ENCODE measurements around the gene PLCD3. TPM values are rescaled to one million over a fixed set of nuclear protein-coding genes. Genes with fewer than 3 reads are reported as not detected.

Gene PLCD3
- total and polyA plus RNA-seq, 2 of the 13 experiments (the other 11 are each of a cell fraction or from before 2014, with no cell fraction given), result 11.3 to 39.1 TPM

DNA sequence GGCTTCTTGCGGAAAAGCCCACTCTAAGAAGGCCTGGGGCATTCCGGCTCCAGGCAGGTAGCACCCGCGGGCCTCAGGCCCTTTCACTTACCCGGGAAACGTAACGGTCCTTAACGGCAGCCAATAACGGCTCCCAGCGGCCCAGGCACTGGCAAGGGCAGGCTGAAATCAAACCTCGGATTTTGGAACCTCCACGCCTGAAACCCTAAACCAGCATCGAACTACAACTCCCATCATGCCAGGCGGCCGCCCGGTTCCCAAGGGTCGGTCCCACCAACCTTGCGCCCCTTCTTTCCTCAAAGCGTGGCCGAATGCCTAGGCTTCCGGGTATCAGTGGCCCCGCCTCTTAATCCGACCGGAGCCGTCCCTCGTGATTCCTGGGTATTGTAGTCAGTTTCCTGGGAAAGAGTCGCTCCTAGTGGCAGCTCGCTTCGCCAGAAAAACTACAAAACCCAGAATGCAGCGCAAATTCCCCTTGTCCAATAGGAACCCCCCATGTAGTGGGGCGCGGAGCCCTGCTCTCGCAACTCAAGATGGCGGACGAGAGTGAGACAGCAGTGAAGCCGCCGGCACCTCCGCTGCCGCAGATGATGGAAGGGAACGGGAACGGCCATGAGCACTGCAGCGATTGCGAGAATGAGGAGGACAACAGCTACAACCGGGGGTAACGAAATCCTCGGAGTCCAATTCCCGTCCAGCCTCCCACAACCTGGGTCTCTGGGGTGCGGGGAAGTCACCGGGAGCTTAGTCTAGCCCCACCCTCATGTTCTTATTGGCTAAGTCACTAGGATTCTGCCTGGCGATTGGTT, 71.3 kb downstream of the PLCD3 start, which contains the start of gene NMT1 (continued):
- TF ChIP-seq, protein P1, sequence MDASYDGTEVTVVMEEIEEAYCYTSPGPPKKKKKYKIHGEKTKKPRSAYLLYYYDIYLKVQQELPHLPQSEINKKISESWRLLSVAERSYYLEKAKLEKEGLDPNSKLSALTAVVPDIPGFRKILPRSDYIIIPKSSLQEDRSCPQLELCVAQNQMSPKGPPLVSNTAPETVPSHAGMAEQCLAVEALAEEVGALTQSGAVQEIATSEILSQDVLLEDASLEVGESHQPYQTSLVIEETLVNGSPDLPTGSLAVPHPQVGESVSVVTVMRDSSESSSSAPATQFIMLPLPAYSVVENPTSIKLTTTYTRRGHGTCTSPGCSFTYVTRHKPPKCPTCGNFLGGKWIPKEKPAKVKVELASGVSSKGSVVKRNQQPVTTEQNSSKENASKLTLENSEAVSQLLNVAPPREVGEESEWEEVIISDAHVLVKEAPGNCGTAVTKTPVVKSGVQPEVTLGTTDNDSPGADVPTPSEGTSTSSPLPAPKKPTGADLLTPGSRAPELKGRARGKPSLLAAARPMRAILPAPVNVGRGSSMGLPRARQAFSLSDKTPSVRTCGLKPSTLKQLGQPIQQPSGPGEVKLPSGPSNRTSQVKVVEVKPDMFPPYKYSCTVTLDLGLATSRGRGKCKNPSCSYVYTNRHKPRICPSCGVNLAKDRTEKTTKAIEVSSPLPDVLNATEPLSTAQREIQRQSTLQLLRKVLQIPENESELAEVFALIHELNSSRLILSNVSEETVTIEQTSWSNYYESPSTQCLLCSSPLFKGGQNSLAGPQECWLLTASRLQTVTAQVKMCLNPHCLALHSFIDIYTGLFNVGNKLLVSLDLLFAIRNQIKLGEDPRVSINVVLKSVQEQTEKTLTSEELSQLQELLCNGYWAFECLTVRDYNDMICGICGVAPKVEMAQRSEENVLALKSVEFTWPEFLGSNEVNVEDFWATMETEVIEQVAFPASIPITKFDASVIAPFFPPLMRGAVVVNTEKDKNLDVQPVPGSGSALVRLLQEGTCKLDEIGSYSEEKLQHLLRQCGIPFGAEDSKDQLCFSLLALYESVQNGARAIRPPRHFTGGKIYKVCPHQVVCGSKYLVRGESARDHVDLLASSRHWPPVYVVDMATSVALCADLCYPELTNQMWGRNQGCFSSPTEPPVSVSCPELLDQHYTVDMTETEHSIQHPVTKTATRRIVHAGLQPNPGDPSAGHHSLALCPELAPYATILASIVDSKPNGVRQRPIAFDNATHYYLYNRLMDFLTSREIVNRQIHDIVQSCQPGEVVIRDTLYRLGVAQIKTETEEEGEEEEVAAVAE (CRISPR knock-in tag; IDR thresholded peaks at IDR 0.05; ENCODE audit: borderline replicate concordance), result peak; percentile 100
- TF ChIP-seq MTF1 (CRISPR knock-in tag; IDR thresholded peaks at IDR 0.05) (no peak; the same call in 1 of the 2 replicates), ZNF451 (CRISPR knock-in tag; IDR thresholded peaks at IDR 0.05) (no peak), REXO4 (CRISPR knock-in tag; IDR thresholded peaks at IDR 0.05; ENCODE audit: borderline replicate concordance) (no peak), ZZZ3 (CRISPR knock-in tag; IDR thresholded peaks at IDR 0.05; ENCODE audit: borderline replicate concordance) (no peak; the same call in 1 of the 2 replicates), CCDC6 (CRISPR knock-in tag; IDR thresholded peaks at IDR 0.05) (peak; percentile 83), ZNF792 (CRISPR knock-in tag; IDR thresholded peaks at IDR 0.05) (peak; percentile 53), HOMEZ (CRISPR knock-in tag; IDR thresholded peaks at IDR 0.05; ENCODE audit: low read depth) (no peak), ZNF724P (CRISPR knock-in tag; IDR thresholded peaks at IDR 0.05; ENCODE audit: borderline replicate concordance) (no peak), ZNF468 (CRISPR knock-in tag; IDR thresholded peaks at IDR 0.05) (no peak), GTF2F1 (IDR thresholded peaks at IDR 0.05; ENCODE audit: low read length) (no peak), NFIB (CRISPR knock-in tag; IDR thresholded peaks at IDR 0.05; ENCODE audit: borderline replicate concordance) (no peak), AGO1 (IDR thresholded peaks at IDR 0.05; ENCODE audit: low read depth, low read length, poor library complexity, severe bottlenecking) (no peak), ZNF234 (CRISPR knock-in tag; conservative IDR thresholded peaks at IDR 0.05) (no peak), ZNF605 (CRISPR knock-in tag; IDR thresholded peaks at IDR 0.05) (peak; percentile 82), BORCS8-MEF2B (CRISPR knock-in tag; IDR thresholded peaks at IDR 0.05) (peak; percentile 81), KLF6 (CRISPR knock-in tag; IDR thresholded peaks at IDR 0.05) (peak; percentile 86), ZBTB7A (CRISPR knock-in tag; IDR thresholded peaks at IDR 0.05) (no peak), MEIS1 (CRISPR knock-in tag; IDR thresholded peaks at IDR 0.05; ENCODE audit: borderline replicate concordance) (peak; percentile 69; the same call in 1 of the 2 replicates), ATF1 (CRISPR knock-in tag; IDR thresholded peaks at IDR 0.05) (peak; percentile 94), FOXK1 (CRISPR knock-in tag; IDR thresholded peaks at IDR 0.05; ENCODE audit: borderline replicate concordance, low read depth) (peak; percentile 83; the same call in 1 of the 2 replicates), STAT5B (CRISPR knock-in tag; IDR thresholded peaks at IDR 0.05) (no peak), NCOA2 (CRISPR knock-in tag; IDR thresholded peaks at IDR 0.05) (peak; percentile 23), PAF1 (CRISPR knock-in tag; IDR thresholded peaks at IDR 0.05) (0 out of 2 replicates have a peak, but pooled peaks have one; percentile 27)
